ENCODE measurements around the gene RAB40C.

The RAB40C gene

GRCh38 chr16:671353-672131, 81.7 kb downstream of the RAB40C start:
- no peak for DNase-seq

GRCh38 chr16:672371-672770, 82.5 kb downstream of the RAB40C start:
- DNase-seq = no peak

DNA sequence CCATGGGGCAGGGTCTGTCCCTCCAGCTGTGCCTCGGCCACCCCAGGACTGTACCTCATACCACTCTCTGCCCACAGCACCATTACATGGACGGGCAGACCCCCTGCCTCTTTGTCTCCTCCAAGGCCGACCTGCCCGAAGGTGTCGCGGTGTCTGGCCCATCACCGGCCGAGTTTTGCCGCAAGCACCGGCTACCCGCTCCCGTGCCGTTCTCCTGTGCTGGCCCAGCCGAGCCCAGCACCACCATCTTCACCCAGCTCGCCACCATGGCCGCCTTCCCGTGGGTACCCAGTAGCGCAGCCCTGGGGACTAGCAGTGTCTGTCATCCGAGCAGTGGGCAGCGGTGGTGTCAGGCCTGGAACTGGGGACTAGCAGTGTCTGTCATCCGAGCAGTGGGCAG, 83.0 kb downstream of the RAB40C start:
- no peak for DNase-seq

DNA sequence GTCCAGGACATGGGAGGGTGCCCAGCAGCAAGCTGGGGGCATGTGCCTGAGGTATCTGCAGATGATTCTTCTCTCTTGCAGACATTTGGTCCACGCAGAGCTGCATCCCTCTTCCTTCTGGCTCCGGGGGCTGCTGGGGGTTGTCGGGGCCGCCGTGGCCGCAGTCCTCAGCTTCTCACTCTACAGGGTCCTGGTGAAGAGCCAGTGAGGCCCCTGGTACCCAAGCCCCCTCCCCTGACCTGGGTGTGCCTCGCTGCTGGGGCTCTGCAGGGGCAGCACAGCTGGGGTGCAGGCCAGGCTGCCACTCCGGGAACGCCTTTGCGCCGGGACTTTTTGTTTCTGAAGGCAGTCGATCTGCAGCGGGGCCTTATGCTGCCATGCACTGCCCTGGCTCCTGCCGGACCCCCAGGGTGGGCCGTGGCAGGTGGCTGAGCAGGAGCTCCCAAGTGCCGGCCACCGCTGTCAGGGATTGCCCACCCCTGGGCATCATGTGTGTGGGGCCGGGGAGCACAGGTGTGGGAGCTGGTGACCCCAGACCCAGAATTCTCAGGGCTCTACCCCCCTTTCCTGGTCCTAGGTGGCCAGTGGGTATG, 83.6 kb downstream of the RAB40C start:
- DNase-seq = no peak

- DNase-seq = no peak
Measured at GRCh38 chr16:674214-674881, 84.5 kb downstream of the RAB40C start.

- DNase-seq = no peak
Measured at GRCh38 chr16:674968-675883, 85.4 kb downstream of the RAB40C start, which contains the start of gene RHBDL1. RHBDL1 (plus strand) TSS chr16:675671; CDS start chr16:675791, 120 bp downstream.

GRCh38 chr16:675884-676564, 86.2 kb downstream of the RAB40C start:
- DNase-seq = no peak

DNA sequence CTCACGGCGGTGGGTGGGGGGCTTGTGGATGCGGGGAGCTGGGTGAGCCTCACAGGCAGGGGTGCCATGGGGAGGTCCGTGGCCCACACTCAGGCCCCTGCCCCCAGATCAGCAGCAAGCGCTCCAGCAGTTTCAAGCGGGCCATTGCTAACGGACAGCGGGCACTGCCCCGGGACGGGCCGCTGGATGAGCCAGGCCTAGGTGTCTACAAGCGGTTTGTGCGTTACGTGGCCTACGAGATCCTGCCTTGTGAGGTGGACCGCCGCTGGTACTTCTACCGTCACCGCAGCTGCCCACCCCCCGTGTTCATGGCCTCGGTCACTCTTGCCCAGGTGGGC, 86.7 kb downstream of the RAB40C start:
- DNase-seq = no peak

GRCh38 chr16:676913-677312, 87.0 kb downstream of the RAB40C start:
- no peak for DNase-seq

- DNase-seq = no peak
Measured at GRCh38 chr16:677316-678190, 87.7 kb downstream of the RAB40C start.

DNA sequence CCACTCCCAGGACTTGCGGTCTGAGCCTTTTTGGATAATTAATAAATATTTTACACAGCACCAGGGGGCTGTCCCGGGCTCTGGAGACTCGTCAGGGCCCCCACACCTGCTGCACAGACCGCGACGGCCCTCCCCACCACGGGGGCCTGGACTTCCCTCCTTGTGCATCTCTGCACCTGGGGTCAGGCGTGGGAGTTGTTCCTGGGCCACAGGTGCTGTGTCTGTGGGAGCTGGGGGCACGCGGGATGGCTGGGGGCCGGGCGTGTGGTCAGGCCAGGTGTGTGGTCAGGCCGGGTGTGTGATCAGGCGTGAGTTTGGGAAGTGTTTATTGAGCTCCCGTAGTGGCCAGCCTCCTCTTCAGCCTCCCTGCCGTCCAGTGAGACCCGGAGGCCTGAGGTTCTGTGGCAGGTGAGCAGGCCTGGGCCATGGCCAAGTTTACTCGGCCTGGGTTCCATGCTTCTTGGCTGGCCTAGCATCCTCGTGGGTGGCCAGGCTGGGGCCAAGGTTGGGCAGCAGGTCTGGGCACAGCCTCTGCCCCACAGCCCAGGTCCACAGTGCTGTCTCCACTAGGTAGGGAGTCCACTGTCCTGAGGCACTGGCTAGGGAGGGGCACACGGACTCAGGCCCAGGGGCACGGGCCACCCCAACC, 88.5 kb downstream of the RAB40C start:
- no peak for DNase-seq
